ENCODE measurements around the gene ERAP2.
A peak's percentile ranks its signal among the peaks of the same experiment; 100 is the strongest.

ERAP2 gene

GRCh38 chr5:96936431-96937320 lies 60.4 kb downstream of the ERAP2 start:
- peak; percentile 25 for DNase-seq
- Histone ChIP-seq H2BK15ac (replicated peaks; ENCODE audit: low read depth) (no peak overlapping the region), H3K4me3 (ENCODE audit: low read length) (peak overlapping the region; percentile 62), H2BK5ac (ENCODE audit: low read length) (no peak overlapping the region), H4K5ac (ENCODE audit: low read length) (no peak overlapping the region), H2AK5ac (ENCODE audit: low read length) (no peak overlapping the region), H3K27me3 (ENCODE audit: insufficient read depth, low read length, poor library complexity) (no peaks in the 10 kb centered on the region), H2BK120ac (ENCODE audit: low read depth, low read length) (no peak overlapping the region), H3K23ac (ENCODE audit: low read length) (no peak overlapping the region), H3K4ac (ENCODE audit: low read depth, low read length) (no peak overlapping the region), H3K18ac (ENCODE audit: low read length) (peak overlapping the region; percentile 78), H3K79me2 (ENCODE audit: control insufficient read depth, insufficient read depth, low read length) (no peaks in the 10 kb centered on the region), H3K27ac (ENCODE audit: low read depth, low read length) (no peak overlapping the region), H3K4me1 (ENCODE audit: control insufficient read depth, low read depth, low read length) (peaks cover 9% of the 10 kb centered on the region), H3K79me1 (ENCODE audit: low read length) (no peaks in the 10 kb centered on the region), H3K4me2 (ENCODE audit: low read length) (peak overlapping the region; percentile 66), H3K9ac (ENCODE audit: low read length) (peak overlapping the region; percentile 79), H4K8ac (ENCODE audit: low read depth, low read length) (no peak overlapping the region), H3K36me3 (ENCODE audit: control insufficient read depth, insufficient read depth, low read length) (no peaks in the 10 kb centered on the region), H3K56ac (ENCODE audit: low read length) (peak overlapping the region; percentile 86)
- no CpG with 5 or more reads among the region's 27 CpGs for WGBS (ENCODE audit: extremely low coverage, insufficient coverage, low lambda C conversion rate)

- H2BK120ac ChIP-seq (ENCODE audit: low read depth, low read length): no peak overlapping the region
- no peak for DNase-seq
- no peak overlapping the region for H2AK5ac ChIP-seq (ENCODE audit: low read length)
- no peaks in the 10 kb centered on the region for H3K79me1 ChIP-seq (ENCODE audit: low read length)
- no peak overlapping the region for H3K4me3 ChIP-seq (ENCODE audit: low read length)
- H3K18ac ChIP-seq (ENCODE audit: low read length): no peak overlapping the region
- H2BK15ac ChIP-seq (replicated peaks; ENCODE audit: low read depth): no peak overlapping the region
- no peak overlapping the region for H3K4ac ChIP-seq (ENCODE audit: low read depth, low read length)
- no peaks in the 10 kb centered on the region for H3K27me3 ChIP-seq (ENCODE audit: insufficient read depth, low read length, poor library complexity)
- WGBS (ENCODE audit: extremely low coverage, insufficient coverage, low lambda C conversion rate): no CpG with 5 or more reads among the region's 3 CpGs
- peaks cover 2% of the 10 kb centered on the region for H3K4me1 ChIP-seq (ENCODE audit: control insufficient read depth, low read depth, low read length)
- no peak overlapping the region for H3K56ac ChIP-seq (ENCODE audit: low read length)
- no peak overlapping the region for H3K4me2 ChIP-seq (ENCODE audit: low read length)
- H2BK5ac ChIP-seq (ENCODE audit: low read length): no peak overlapping the region
- no peak overlapping the region for H4K5ac ChIP-seq (ENCODE audit: low read length)
- no peak overlapping the region for H3K27ac ChIP-seq (ENCODE audit: low read depth, low read length)
- H3K36me3 ChIP-seq (ENCODE audit: control insufficient read depth, insufficient read depth, low read length): no peaks in the 10 kb centered on the region
- no peaks in the 10 kb centered on the region for H3K79me2 ChIP-seq (ENCODE audit: control insufficient read depth, insufficient read depth, low read length)
- H4K8ac ChIP-seq (ENCODE audit: low read depth, low read length): no peak overlapping the region
- H3K23ac ChIP-seq (ENCODE audit: low read length): no peak overlapping the region
- no peak overlapping the region for H3K9ac ChIP-seq (ENCODE audit: low read length)
These were observed 64.3 kb downstream of the ERAP2 start for GRCh38 chr5:96940586-96940985.

- H3K9ac ChIP-seq (ENCODE audit: low read length): no peak overlapping the region
- H3K27me3 ChIP-seq (ENCODE audit: insufficient read depth, low read length, poor library complexity): no peaks in the 10 kb centered on the region
- H3K18ac ChIP-seq (ENCODE audit: low read length): no peak overlapping the region
- no peaks in the 10 kb centered on the region for H3K79me2 ChIP-seq (ENCODE audit: control insufficient read depth, insufficient read depth, low read length)
- H3K27ac ChIP-seq (ENCODE audit: low read depth, low read length): no peak overlapping the region
- no peak overlapping the region for H2AK5ac ChIP-seq (ENCODE audit: low read length)
- H2BK5ac ChIP-seq (ENCODE audit: low read length): no peak overlapping the region
- no CpG with 5 or more reads among the region's 4 CpGs for WGBS (ENCODE audit: extremely low coverage, insufficient coverage, low lambda C conversion rate)
- H4K5ac ChIP-seq (ENCODE audit: low read length): no peak overlapping the region
- H2BK120ac ChIP-seq (ENCODE audit: low read depth, low read length): no peak overlapping the region
- no peak overlapping the region for H3K4ac ChIP-seq (ENCODE audit: low read depth, low read length)
- no peaks in the 10 kb centered on the region for H3K36me3 ChIP-seq (ENCODE audit: control insufficient read depth, insufficient read depth, low read length)
- no peak overlapping the region for H4K8ac ChIP-seq (ENCODE audit: low read depth, low read length)
- H3K4me2 ChIP-seq (ENCODE audit: low read length): no peak overlapping the region
- no peak overlapping the region for H2BK15ac ChIP-seq (replicated peaks; ENCODE audit: low read depth)
- H3K4me1 ChIP-seq (ENCODE audit: control insufficient read depth, low read depth, low read length): peaks cover 2% of the 10 kb centered on the region
- H3K23ac ChIP-seq (ENCODE audit: low read length): no peak overlapping the region
- H3K56ac ChIP-seq (ENCODE audit: low read length): no peak overlapping the region
- no peaks in the 10 kb centered on the region for H3K79me1 ChIP-seq (ENCODE audit: low read length)
- peak; percentile 8 for DNase-seq
- no peak overlapping the region for H3K4me3 ChIP-seq (ENCODE audit: low read length)
These were observed 64.8 kb downstream of the ERAP2 start for GRCh38 chr5:96941140-96941539.

GRCh38 chr5:96942078-96942477 lies 65.8 kb downstream of the ERAP2 start:
- DNase-seq: no peak
- H3K4me2 ChIP-seq (ENCODE audit: low read length): no peak overlapping the region
- H3K79me1 ChIP-seq (ENCODE audit: low read length): no peaks in the 10 kb centered on the region
- no peak overlapping the region for H3K4ac ChIP-seq (ENCODE audit: low read depth, low read length)
- H3K36me3 ChIP-seq (ENCODE audit: control insufficient read depth, insufficient read depth, low read length): no peaks in the 10 kb centered on the region
- H3K4me3 ChIP-seq (ENCODE audit: low read length): no peak overlapping the region
- no peak overlapping the region for H3K23ac ChIP-seq (ENCODE audit: low read length)
- H3K18ac ChIP-seq (ENCODE audit: low read length): no peak overlapping the region
- no CpG with 5 or more reads among the region's 9 CpGs for WGBS (ENCODE audit: extremely low coverage, insufficient coverage, low lambda C conversion rate)
- H4K5ac ChIP-seq (ENCODE audit: low read length): no peak overlapping the region
- H3K27me3 ChIP-seq (ENCODE audit: insufficient read depth, low read length, poor library complexity): no peaks in the 10 kb centered on the region
- H2AK5ac ChIP-seq (ENCODE audit: low read length): no peak overlapping the region
- H2BK15ac ChIP-seq (replicated peaks; ENCODE audit: low read depth): peak overlapping the region; percentile 57
- no peak overlapping the region for H2BK5ac ChIP-seq (ENCODE audit: low read length)
- H3K56ac ChIP-seq (ENCODE audit: low read length): no peak overlapping the region
- H3K4me1 ChIP-seq (ENCODE audit: control insufficient read depth, low read depth, low read length): no peaks in the 10 kb centered on the region
- H3K27ac ChIP-seq (ENCODE audit: low read depth, low read length): no peak overlapping the region
- H3K9ac ChIP-seq (ENCODE audit: low read length): no peak overlapping the region
- no peaks in the 10 kb centered on the region for H3K79me2 ChIP-seq (ENCODE audit: control insufficient read depth, insufficient read depth, low read length)
- H2BK120ac ChIP-seq (ENCODE audit: low read depth, low read length): no peak overlapping the region
- H4K8ac ChIP-seq (ENCODE audit: low read depth, low read length): no peak overlapping the region

GRCh38 chr5:96942911-96943310 lies 66.6 kb downstream of the ERAP2 start:
- H2BK15ac ChIP-seq (replicated peaks; ENCODE audit: low read depth): no peak overlapping the region
- H4K8ac ChIP-seq (ENCODE audit: low read depth, low read length): no peak overlapping the region
- H3K27ac ChIP-seq (ENCODE audit: low read depth, low read length): no peak overlapping the region
- H3K4me3 ChIP-seq (ENCODE audit: low read length): no peak overlapping the region
- no peak overlapping the region for H3K23ac ChIP-seq (ENCODE audit: low read length)
- H3K79me1 ChIP-seq (ENCODE audit: low read length): no peaks in the 10 kb centered on the region
- H2BK120ac ChIP-seq (ENCODE audit: low read depth, low read length): no peak overlapping the region
- H3K36me3 ChIP-seq (ENCODE audit: control insufficient read depth, insufficient read depth, low read length): no peaks in the 10 kb centered on the region
- no peak for DNase-seq
- no peak overlapping the region for H3K4ac ChIP-seq (ENCODE audit: low read depth, low read length)
- no peak overlapping the region for H4K5ac ChIP-seq (ENCODE audit: low read length)
- H2AK5ac ChIP-seq (ENCODE audit: low read length): no peak overlapping the region
- no peak overlapping the region for H3K4me2 ChIP-seq (ENCODE audit: low read length)
- H3K79me2 ChIP-seq (ENCODE audit: control insufficient read depth, insufficient read depth, low read length): no peaks in the 10 kb centered on the region
- H3K18ac ChIP-seq (ENCODE audit: low read length): no peak overlapping the region
- H3K9ac ChIP-seq (ENCODE audit: low read length): no peak overlapping the region
- H2BK5ac ChIP-seq (ENCODE audit: low read length): no peak overlapping the region
- H3K27me3 ChIP-seq (ENCODE audit: insufficient read depth, low read length, poor library complexity): no peaks in the 10 kb centered on the region
- no peak overlapping the region for H3K56ac ChIP-seq (ENCODE audit: low read length)
- WGBS (ENCODE audit: extremely low coverage, insufficient coverage, low lambda C conversion rate): no CpG with 5 or more reads among the region's 1 CpG
- H3K4me1 ChIP-seq (ENCODE audit: control insufficient read depth, low read depth, low read length): no peaks in the 10 kb centered on the region

GRCh38 chr5:96943799-96944198 lies 67.5 kb downstream of the ERAP2 start:
- no peaks in the 10 kb centered on the region for H3K36me3 ChIP-seq (ENCODE audit: control insufficient read depth, insufficient read depth, low read length)
- H4K5ac ChIP-seq (ENCODE audit: low read length): no peak overlapping the region
- H2BK120ac ChIP-seq (ENCODE audit: low read depth, low read length): no peak overlapping the region
- no peak overlapping the region for H2BK5ac ChIP-seq (ENCODE audit: low read length)
- no peak overlapping the region for H3K4me2 ChIP-seq (ENCODE audit: low read length)
- no peak overlapping the region for H3K56ac ChIP-seq (ENCODE audit: low read length)
- H3K4ac ChIP-seq (ENCODE audit: low read depth, low read length): no peak overlapping the region
- H3K79me2 ChIP-seq (ENCODE audit: control insufficient read depth, insufficient read depth, low read length): no peaks in the 10 kb centered on the region
- WGBS (ENCODE audit: extremely low coverage, insufficient coverage, low lambda C conversion rate): no CpG with 5 or more reads among the region's 1 CpG
- H2AK5ac ChIP-seq (ENCODE audit: low read length): no peak overlapping the region
- no peak overlapping the region for H3K27ac ChIP-seq (ENCODE audit: low read depth, low read length)
- H3K4me1 ChIP-seq (ENCODE audit: control insufficient read depth, low read depth, low read length): no peaks in the 10 kb centered on the region
- no peak overlapping the region for H4K8ac ChIP-seq (ENCODE audit: low read depth, low read length)
- no peak overlapping the region for H3K18ac ChIP-seq (ENCODE audit: low read length)
- no peak for DNase-seq
- H3K27me3 ChIP-seq (ENCODE audit: insufficient read depth, low read length, poor library complexity): no peaks in the 10 kb centered on the region
- no peaks in the 10 kb centered on the region for H3K79me1 ChIP-seq (ENCODE audit: low read length)
- no peak overlapping the region for H3K9ac ChIP-seq (ENCODE audit: low read length)
- H2BK15ac ChIP-seq (replicated peaks; ENCODE audit: low read depth): no peak overlapping the region
- no peak overlapping the region for H3K4me3 ChIP-seq (ENCODE audit: low read length)
- H3K23ac ChIP-seq (ENCODE audit: low read length): no peak overlapping the region

Data from mesendoderm (in vitro differentiated cells).